Natural killer cell treated with Interleukin-12 subunit alpha and Interleukin-12 subunit beta and Interleukin-15 and Interleukin-18, amount 100 ng/mL, for 72 hours (primary cell): Measurements from ENCODE around the gene TSPAN9. TPM values are rescaled to one million over a fixed set of nuclear protein-coding genes. Genes with fewer than 3 reads are reported as not detected.

Experiments
- ATAC-seq, 2 donors: fragments of 150-1000 bp; cut with Tn5 transposase in 1 of 2; sonication (Bioruptor Pico), chemical (Tn5 transposase) in 1 of 2; 2 replicates each; pipeline ENCODE4 v1.10.0; 2021
- DNase-seq: peaks from one replicate; pipeline ENCODE4 v3.0.0; 2022; ENCODE audit warnings: low spot score
- H3K27ac Mint-ChIP-seq, 2 donors: 1 replicate in 1 of 2; 2 replicates in 1 of 2; pipeline ENCODE4 v1.8.0; 2022; ENCODE audit warnings: mixed read lengths in 2 of 2, mild to moderate bottlenecking in 1 of 2, moderate library complexity in 1 of 2
- H3K27me3 Mint-ChIP-seq, 2 donors: 1 replicate in 1 of 2; 2 replicates in 1 of 2; pipeline ENCODE4 v1.8.0; 2022; ENCODE audit warnings: mixed read lengths in 2 of 2
- H3K36me3 Mint-ChIP-seq: one replicate; pipeline ENCODE4 v1.8.0; 2022; ENCODE audit warnings: mixed read lengths
- H3K4me1 Mint-ChIP-seq, 2 donors: 1 replicate in 1 of 2; 2 replicates in 1 of 2; pipeline ENCODE4 v1.8.0; 2022; ENCODE audit warnings: low read depth in 2 of 2, mixed read lengths in 2 of 2, mild to moderate bottlenecking in 1 of 2
- H3K4me3 Mint-ChIP-seq: one replicate; pipeline ENCODE4 v1.8.0; 2022; ENCODE audit warnings: mixed read lengths
- H3K9me3 Mint-ChIP-seq: 2 replicates; pipeline ENCODE4 v1.8.0; 2022; ENCODE audit warnings: mixed read lengths
- total RNA-seq, 2 donors: library from RNA; stranded (reverse); gene quantifications; one replicate each; pipeline ENCODE4 v1.2.3, GENCODE V29; 2022

The TSPAN9 gene
- total RNA-seq, 2 donors from 2014 or later: 0.10 TPM; not detected in 1

DNA sequence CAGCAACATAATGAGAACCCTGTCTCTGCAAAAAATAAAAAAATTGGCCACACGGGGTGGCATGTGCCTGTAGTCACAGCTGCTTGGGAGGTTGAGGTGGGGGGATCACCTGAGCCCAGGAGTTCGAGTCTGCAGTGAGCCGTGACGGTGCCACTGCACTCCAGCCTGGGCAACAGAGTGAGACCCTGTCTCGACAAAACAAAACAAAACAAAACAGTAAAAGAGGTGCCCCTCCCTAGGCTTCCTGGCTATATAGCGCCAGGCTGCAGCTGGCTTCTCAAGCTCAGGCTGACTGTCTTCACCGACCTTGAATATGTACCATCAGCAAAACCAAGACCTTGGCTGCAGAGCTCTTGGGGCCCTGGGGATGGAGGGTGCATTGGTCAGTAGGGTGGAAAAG is 29.4 kb downstream of the TSPAN9 start:
- Mint-ChIP-seq H3K9me3 (no peaks in the 10 kb centered on the region), H3K4me3 (no peak overlapping the region), H3K36me3 (no peaks in the 10 kb centered on the region), H3K27ac (no peak overlapping the region), H3K27me3 (peaks cover 5 to 16% of the 10 kb centered on the region in 2 donors), H3K4me1 (no peaks in the 10 kb centered on the region)
- no peak for ATAC-seq
- no peak for DNase-seq

DNA sequence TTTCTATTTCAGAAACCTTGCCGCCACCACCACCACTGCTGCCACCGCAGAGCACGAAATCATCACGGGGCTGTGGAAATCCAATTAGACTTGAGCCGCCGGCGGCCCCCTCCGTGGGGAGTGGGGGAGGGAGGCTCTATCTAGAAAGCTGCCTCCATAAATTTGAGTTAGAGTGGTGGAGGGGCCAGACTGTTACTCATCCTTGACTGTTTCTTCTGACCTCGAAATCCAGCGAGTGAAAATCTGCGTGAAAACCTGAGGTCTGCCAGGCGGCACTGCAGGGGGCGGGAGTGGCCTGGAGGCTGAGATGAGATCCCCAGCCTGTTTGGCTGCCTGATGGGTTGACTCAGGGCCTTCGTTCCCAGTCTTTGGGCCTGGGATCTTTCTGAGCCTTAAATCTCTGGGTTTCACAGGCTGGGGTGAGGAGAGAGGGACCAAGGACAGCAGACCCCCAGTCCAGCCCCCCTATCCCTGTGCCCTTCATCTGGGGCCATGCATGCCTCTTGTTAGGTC is 29.9 kb downstream of the TSPAN9 start:
- no peak for DNase-seq
- no peaks in the 10 kb centered on the region for H3K4me1 Mint-ChIP-seq
- no peak overlapping the region for H3K27ac Mint-ChIP-seq
- no peak for ATAC-seq
- H3K9me3 Mint-ChIP-seq: no peaks in the 10 kb centered on the region
- peaks cover 5 to 11% of the 10 kb centered on the region in 2 donors for H3K27me3 Mint-ChIP-seq
- H3K4me3 Mint-ChIP-seq: no peak overlapping the region
- no peaks in the 10 kb centered on the region for H3K36me3 Mint-ChIP-seq

DNA sequence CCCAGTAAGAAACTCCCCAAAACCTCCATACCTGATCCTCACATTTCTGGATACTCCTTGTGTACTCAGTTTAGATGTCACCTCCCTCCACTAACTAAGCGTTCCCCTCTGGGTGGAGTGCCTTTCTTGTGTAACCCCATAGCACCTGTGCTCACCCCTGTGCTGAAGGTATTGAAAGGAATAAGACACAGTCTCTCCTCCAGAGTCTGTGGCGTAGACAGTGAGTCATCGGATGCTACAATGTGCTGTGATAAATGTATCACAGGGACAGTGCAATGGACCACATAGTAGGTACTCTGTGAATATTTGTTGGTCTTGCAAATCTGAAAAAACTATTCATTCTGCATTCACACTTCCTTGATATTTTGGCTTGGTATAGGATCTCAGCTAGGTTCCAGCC is 30.8 kb downstream of the TSPAN9 start:
- H3K27me3 Mint-ChIP-seq: peaks cover 7 to 15% of the 10 kb centered on the region in 2 donors
- H3K9me3 Mint-ChIP-seq: no peaks in the 10 kb centered on the region
- no peak overlapping the region for H3K4me3 Mint-ChIP-seq
- no peak for ATAC-seq
- H3K4me1 Mint-ChIP-seq: no peaks in the 10 kb centered on the region
- no peak overlapping the region for H3K27ac Mint-ChIP-seq
- DNase-seq: no peak
- no peaks in the 10 kb centered on the region for H3K36me3 Mint-ChIP-seq

DNA sequence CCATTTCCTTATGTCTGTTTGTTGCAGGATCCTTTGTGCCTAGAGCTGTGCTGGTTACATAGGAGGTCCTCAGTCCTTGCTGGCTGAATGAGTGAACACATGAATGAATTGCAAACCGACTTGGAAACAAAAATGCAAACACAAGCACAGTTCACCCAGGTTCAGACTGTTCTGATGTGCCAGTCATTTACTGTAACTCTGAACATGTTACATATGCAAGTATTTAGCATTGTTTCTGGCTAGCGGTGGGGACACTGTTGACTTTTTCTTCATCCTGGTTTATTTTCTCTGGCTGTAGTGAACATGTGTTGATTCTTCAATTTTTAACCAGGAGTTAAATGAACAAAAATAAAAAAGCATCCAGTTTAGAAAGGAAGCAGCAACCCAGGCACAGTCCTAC is 33.4 kb downstream of the TSPAN9 start:
- no peaks in the 10 kb centered on the region for H3K36me3 Mint-ChIP-seq
- no peaks in the 10 kb centered on the region for H3K4me1 Mint-ChIP-seq
- DNase-seq: no peak
- no peak for ATAC-seq
- H3K27me3 Mint-ChIP-seq: peaks cover 20 to 24% of the 10 kb centered on the region in 2 donors
- no peak overlapping the region for H3K4me3 Mint-ChIP-seq
- H3K27ac Mint-ChIP-seq: no peak overlapping the region
- H3K9me3 Mint-ChIP-seq: no peaks in the 10 kb centered on the region

DNA sequence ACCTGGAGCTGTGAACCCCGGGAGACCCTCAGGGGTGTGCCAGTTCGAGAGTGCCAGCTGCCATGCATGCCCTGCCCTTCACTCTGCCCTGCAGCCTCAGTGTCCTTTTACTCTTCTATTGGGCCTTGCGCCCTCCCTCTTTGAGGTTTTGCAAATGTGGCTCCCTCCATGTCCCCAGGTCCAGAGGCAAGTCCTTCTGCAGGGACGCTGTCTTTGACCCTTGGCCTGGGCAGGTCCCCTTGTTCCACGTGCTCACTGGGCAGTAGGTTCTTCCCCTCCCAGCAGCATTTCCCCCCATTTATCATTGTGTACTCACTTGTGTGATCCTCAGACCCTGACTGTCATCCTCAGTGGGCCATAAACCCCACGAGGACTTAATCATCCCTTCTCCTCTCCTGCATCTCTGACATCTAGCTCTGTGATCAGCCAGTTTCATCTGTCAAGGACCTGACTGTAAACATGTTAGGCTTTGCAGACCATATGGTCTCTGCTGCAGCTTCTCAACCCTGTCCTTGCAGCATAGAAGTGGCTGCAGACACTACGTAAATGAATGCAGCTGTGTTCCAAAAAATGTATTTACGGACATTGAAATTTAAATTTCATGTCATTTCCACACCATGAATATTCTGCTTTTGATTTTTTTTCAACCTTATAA is 36.6 kb downstream of the TSPAN9 start:
- Mint-ChIP-seq H3K4me3 (no peak overlapping the region), H3K36me3 (no peaks in the 10 kb centered on the region), H3K27me3 (peaks cover 26 to 31% of the 10 kb centered on the region in 2 donors), H3K9me3 (no peaks in the 10 kb centered on the region), H3K27ac (no peak overlapping the region), H3K4me1 (no peaks in the 10 kb centered on the region)
- ATAC-seq (no peak), DNase-seq (no peak)

DNA sequence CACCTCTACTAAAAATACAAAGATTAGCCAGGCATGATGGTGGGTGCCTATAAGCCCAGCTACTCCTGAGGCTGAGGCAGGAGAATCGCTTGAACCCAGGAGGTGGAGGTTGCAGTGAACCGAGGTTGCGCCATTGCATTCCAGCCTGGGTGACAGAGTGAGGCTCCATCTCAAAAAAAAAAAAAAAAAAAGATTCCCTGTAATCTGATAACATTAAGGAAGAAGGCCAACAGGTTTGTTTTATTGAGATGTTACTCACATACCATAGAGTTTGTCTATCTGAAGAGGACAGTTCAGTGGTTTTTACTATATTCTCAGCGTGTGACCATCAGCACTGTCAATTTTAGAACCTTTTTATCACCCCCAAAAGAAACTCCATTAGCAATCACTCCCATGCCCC is 37.5 kb downstream of the TSPAN9 start:
- Mint-ChIP-seq H3K36me3 (no peaks in the 10 kb centered on the region), H3K27ac (no peak overlapping the region), H3K4me1 (no peaks in the 10 kb centered on the region), H3K27me3 (peaks cover 25 to 31% of the 10 kb centered on the region in 2 donors), H3K9me3 (no peaks in the 10 kb centered on the region), H3K4me3 (no peak overlapping the region)
- no peak for ATAC-seq
- no peak for DNase-seq

DNA sequence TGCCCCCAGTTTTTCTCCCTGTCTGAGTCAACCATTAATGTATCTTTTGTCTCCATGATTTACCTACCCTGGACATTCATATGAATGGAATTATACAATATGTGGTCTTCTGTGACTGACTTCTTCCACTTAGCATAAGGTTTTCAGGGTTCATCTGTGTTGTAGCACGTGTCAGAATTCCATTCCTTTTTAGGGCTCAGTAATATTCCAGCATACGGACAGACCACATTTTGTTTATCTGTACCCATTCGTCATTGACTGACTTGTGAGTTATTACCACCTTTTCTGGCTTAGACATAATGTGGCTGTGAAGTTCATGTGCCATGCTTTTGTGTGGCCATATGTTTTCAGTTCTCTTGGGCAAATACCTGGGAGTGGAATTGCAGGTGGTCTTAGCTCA is 37.9 kb downstream of the TSPAN9 start:
- no peak for ATAC-seq
- Mint-ChIP-seq H3K36me3 (no peaks in the 10 kb centered on the region), H3K27ac (no peak overlapping the region)

DNA sequence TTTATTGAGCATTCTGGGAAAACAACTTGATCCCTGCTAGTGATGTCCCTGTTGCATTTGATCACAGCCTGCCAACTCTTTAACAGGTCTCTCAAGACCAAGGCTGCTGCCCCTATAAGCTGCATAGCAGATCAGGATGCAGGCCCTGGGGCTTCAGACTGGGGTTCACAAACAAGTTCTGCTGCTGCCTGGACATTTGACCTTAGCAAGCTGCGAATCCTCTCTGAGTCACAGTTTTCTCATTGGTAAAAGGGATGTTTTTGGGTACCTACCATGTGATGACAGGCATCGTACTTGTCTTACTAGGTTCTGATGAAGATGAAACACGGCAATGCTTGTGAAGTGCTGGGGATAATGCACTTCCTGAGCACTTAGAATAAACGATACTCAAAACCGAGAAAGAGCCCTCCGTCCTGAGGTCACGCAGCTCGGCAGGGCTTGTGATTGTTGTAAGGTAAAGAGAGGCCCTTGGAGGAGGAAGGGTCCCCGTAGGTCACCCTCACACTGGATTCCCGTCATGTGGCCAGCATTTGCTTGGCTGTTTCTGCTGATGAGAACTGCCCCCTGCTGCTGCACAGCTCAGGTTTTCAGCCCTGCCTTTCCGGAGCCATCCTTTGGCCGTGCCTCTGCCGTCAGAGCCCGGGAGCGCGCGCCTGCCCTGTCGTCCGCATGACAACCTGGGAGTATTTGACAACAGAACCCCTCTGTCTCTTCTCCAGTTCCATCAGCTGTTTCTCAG is 39.1 kb downstream of the TSPAN9 start:
- no peak for DNase-seq
- H3K4me3 Mint-ChIP-seq: no peak overlapping the region
- H3K4me1 Mint-ChIP-seq: peaks cover 0 to 4% of the 10 kb centered on the region in 2 donors
- no peaks in the 10 kb centered on the region for H3K9me3 Mint-ChIP-seq
- ATAC-seq: no peak
- peaks cover 28 to 38% of the 10 kb centered on the region in 2 donors for H3K27me3 Mint-ChIP-seq
- no peaks in the 10 kb centered on the region for H3K36me3 Mint-ChIP-seq
- no peak overlapping the region for H3K27ac Mint-ChIP-seq

More for the DNA sequence above, 37.9 kb downstream of the TSPAN9 start:
- peaks cover 25 to 31% of the 10 kb centered on the region in 2 donors for H3K27me3 Mint-ChIP-seq
- H3K4me3 Mint-ChIP-seq: no peak overlapping the region
- H3K4me1 Mint-ChIP-seq: no peaks in the 10 kb centered on the region
- DNase-seq: no peak
- H3K9me3 Mint-ChIP-seq: no peaks in the 10 kb centered on the region

DNA sequence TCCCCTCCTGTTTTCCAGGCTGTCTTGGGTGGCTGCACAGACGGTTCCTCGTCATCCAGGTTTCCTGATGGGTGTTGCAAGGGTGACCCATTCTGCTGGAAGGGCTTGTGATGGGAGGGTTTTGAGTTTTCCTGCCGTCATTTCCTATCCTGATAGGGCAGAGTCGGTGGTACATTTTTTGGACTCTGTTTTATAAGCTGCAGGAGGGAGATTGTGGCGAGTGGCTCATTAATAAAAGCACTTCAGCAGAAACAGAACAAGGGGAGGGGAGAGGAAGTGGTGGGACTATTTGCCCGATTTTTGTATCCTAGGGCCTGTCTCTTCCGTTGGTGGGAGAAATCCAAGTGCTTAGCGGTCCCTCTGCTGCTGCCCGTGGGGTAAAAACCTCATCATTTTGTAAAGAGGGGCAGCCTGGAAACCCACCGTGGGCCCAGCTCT is 40.0 kb downstream of the TSPAN9 start:
- Mint-ChIP-seq H3K27ac (no peak overlapping the region), H3K4me3 (no peak overlapping the region), H3K27me3 (peaks cover 28 to 38% of the 10 kb centered on the region in 2 donors), H3K4me1 (peaks cover 0 to 4% of the 10 kb centered on the region in 2 donors), H3K36me3 (no peaks in the 10 kb centered on the region), H3K9me3 (no peaks in the 10 kb centered on the region)
- no peak for DNase-seq
- ATAC-seq: no peak

DNA sequence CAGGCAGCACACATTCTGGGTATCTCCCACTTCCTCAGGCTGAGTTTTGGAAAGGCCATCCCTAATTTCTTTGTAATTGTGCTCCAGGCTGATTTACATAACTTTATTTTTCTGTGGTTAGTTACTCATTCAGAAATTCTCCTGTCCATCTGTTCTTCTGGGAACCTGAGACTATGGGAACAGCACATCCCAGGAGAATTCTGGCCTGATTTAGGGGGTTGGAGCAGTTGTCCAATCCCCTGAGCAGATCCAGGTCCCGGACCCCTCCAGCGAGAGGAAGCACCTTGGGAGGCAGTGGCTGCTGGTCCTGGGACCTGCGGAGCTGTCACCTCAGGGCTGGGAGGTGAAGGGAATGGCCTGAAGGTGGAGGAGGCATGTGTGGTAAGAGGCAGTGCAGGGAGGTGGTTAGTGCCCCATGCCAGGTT is 40.4 kb downstream of the TSPAN9 start:
- Mint-ChIP-seq H3K9me3 (no peaks in the 10 kb centered on the region), H3K27ac (no peak overlapping the region), H3K4me1 (peaks cover 0 to 4% of the 10 kb centered on the region in 2 donors), H3K4me3 (no peak overlapping the region), H3K36me3 (no peaks in the 10 kb centered on the region), H3K27me3 (peaks cover 28 to 36% of the 10 kb centered on the region in 2 donors)
- DNase-seq: peak; percentile 42
- ATAC-seq: no peak

DNA sequence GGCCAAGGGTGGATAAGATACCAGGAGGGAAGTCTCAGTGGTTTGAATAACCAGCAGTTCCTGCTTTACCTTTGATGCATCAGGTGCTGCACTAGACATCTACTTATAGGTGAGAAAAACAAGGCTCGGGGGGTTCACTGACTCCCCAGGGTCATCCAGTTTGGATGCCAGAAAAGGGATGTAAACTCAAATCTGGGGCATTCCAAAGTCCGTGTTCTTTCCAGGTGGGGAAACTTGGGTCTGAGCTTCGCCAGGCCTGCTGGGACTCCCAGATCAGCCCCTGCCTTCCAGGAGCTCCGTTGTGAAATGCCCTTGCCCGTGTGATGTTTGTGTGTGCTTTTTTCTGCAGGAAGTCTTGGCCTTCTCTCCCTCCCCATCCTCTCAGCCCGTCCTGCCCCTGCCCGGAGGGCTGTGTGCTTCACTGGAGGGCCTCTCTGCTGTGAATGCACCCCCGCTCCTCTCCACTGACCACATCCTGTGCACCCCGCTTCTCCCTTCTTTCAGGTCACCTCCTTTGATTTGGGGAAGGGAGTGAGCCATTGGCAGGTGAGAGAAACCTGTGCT is 42.1 kb downstream of the TSPAN9 start:
- no peak overlapping the region for H3K4me3 Mint-ChIP-seq

DNA sequence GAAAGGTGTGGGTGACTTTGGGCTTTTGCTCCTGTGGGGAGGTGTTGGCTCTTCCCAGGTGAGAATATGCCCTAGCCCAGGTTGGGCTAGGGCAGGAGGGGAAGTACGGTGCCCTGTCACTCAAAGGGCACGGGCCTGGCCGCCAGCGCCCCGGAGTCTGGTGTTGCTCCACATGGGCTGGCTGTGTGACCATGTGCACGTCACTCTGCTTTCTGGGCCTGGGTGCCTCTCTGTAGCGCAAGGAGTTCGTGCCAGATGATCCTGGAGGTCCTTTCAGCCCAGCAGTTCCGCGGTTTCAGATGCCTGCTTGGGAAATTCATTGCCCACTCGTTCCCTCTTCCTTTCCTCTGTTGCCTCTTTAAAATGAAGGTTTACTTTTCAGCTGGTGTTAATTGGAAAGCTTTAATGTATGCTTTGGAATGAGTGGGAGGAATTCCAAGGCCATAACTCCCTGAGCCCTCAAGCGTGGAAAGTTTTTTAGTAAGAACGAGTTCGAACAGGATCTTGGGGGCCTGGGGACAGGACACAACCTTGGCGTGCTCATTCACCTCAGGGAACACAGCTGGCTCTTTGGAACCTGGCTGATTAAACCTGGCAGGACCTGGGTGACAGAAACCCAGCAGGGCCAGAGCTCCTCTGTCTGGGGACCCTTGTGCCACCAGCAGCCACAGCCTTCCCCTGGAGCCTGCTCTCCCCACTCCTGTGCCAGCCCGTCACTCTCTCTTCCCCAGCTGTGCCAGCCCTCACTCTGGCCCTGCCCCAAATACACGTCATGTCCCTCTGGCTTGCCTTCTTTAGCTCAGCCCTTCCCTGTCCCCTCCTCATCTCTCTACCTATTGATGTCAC is 42.8 kb downstream of the TSPAN9 start:
- ATAC-seq (peak in 1 of 2 donors; percentile 11), DNase-seq (no peak)
- no peaks in the 10 kb centered on the region for H3K9me3 Mint-ChIP-seq
- no peak overlapping the region for H3K4me3 Mint-ChIP-seq
- no peaks in the 10 kb centered on the region for H3K36me3 Mint-ChIP-seq
- peaks cover 16 to 17% of the 10 kb centered on the region in 2 donors for H3K27me3 Mint-ChIP-seq
- H3K27ac Mint-ChIP-seq: no peak overlapping the region
- peaks cover 0 to 4% of the 10 kb centered on the region in 2 donors for H3K4me1 Mint-ChIP-seq

More for the DNA sequence above, 42.1 kb downstream of the TSPAN9 start:
- H3K27ac Mint-ChIP-seq: no peak overlapping the region
- peaks cover 0 to 4% of the 10 kb centered on the region in 2 donors for H3K4me1 Mint-ChIP-seq
- H3K36me3 Mint-ChIP-seq: no peaks in the 10 kb centered on the region
- peaks cover 19 to 20% of the 10 kb centered on the region in 2 donors for H3K27me3 Mint-ChIP-seq
- DNase-seq (no peak), ATAC-seq (no peak)
- H3K9me3 Mint-ChIP-seq: no peaks in the 10 kb centered on the region

DNA sequence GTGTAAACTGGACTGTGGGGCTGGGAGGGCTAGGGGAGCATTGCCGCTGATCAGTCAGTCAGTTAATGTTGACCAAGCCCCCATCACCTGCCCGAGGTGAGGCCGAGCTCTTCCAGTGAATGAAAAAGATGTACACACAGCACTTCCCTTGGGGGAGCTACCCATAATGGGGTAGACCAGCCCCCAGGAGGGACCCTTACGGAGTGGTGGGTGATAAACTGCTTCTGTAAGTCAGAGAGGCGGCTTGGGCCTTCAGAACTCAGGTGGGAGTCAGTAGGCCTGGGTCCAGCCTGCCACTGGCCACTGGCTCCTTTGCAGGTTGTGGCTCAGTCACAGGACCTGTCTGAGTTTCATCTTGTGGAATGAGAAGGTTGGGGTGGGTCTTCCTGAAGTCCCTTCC is 43.5 kb downstream of the TSPAN9 start:
- no peaks in the 10 kb centered on the region for H3K36me3 Mint-ChIP-seq
- DNase-seq: no peak
- no peaks in the 10 kb centered on the region for H3K9me3 Mint-ChIP-seq
- H3K4me1 Mint-ChIP-seq: peaks cover 0 to 4% of the 10 kb centered on the region in 2 donors
- no peak overlapping the region for H3K4me3 Mint-ChIP-seq
- no peak overlapping the region for H3K27ac Mint-ChIP-seq
- peak in 1 of 2 donors; percentile 44 for ATAC-seq
- peaks cover 13 to 14% of the 10 kb centered on the region in 2 donors for H3K27me3 Mint-ChIP-seq
